ENCODE results near the gene ANKRD12. TPM values are rescaled to one million over a fixed set of nuclear protein-coding genes. Genes with fewer than 3 reads are reported as not detected.
A peak's percentile ranks its signal among the peaks of the same experiment; 100 is the strongest.

ANKRD12 gene
- total RNA-seq, 1 experiment from 2014 or later, result 43.4 TPM

- TF ChIP-seq ERG (CRISPR knock-in tag; IDR thresholded peaks at IDR 0.05) (no peak), ATF1 (CRISPR knock-in tag; IDR thresholded peaks at IDR 0.05) (no peak), NR2C2 (CRISPR knock-in tag; IDR thresholded peaks at IDR 0.05) (no peak), NFATC4 (CRISPR knock-in tag; IDR thresholded peaks at IDR 0.05) (no peak), RELA (CRISPR knock-in tag; IDR thresholded peaks at IDR 0.05; ENCODE audit: borderline replicate concordance) (no peak)
- TF ChIP-seq, protein P1, sequence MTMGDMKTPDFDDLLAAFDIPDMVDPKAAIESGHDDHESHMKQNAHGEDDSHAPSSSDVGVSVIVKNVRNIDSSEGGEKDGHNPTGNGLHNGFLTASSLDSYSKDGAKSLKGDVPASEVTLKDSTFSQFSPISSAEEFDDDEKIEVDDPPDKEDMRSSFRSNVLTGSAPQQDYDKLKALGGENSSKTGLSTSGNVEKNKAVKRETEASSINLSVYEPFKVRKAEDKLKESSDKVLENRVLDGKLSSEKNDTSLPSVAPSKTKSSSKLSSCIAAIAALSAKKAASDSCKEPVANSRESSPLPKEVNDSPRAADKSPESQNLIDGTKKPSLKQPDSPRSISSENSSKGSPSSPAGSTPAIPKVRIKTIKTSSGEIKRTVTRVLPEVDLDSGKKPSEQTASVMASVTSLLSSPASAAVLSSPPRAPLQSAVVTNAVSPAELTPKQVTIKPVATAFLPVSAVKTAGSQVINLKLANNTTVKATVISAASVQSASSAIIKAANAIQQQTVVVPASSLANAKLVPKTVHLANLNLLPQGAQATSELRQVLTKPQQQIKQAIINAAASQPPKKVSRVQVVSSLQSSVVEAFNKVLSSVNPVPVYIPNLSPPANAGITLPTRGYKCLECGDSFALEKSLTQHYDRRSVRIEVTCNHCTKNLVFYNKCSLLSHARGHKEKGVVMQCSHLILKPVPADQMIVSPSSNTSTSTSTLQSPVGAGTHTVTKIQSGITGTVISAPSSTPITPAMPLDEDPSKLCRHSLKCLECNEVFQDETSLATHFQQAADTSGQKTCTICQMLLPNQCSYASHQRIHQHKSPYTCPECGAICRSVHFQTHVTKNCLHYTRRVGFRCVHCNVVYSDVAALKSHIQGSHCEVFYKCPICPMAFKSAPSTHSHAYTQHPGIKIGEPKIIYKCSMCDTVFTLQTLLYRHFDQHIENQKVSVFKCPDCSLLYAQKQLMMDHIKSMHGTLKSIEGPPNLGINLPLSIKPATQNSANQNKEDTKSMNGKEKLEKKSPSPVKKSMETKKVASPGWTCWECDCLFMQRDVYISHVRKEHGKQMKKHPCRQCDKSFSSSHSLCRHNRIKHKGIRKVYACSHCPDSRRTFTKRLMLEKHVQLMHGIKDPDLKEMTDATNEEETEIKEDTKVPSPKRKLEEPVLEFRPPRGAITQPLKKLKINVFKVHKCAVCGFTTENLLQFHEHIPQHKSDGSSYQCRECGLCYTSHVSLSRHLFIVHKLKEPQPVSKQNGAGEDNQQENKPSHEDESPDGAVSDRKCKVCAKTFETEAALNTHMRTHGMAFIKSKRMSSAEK (CRISPR knock-in tag; IDR thresholded peaks at IDR 0.05; ENCODE audit: borderline replicate concordance), result no peak
- TF ChIP-seq, protein P2, sequence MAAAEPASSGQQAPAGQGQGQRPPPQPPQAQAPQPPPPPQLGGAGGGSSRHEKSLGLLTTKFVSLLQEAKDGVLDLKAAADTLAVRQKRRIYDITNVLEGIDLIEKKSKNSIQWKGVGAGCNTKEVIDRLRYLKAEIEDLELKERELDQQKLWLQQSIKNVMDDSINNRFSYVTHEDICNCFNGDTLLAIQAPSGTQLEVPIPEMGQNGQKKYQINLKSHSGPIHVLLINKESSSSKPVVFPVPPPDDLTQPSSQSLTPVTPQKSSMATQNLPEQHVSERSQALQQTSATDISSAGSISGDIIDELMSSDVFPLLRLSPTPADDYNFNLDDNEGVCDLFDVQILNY (CRISPR knock-in tag; IDR thresholded peaks at IDR 0.05), result no peak
These were observed 33.2 kb upstream of the ANKRD12 start (continued) for GRCh38 chr18:9103376-9103873.

- peak overlapping the region; percentile 90 for H3K4me3 Mint-ChIP-seq
- no peaks in the 10 kb centered on the region; the same call in 1 of the 2 replicates for H3K27me3 Mint-ChIP-seq (ENCODE audit: low read depth)
- ATAC-seq, result no peak
- TF ChIP-seq TP53 (CRISPR knock-in tag; IDR thresholded peaks at IDR 0.05), result no peak
- TF ChIP-seq PREB (CRISPR knock-in tag; IDR thresholded peaks at IDR 0.05; ENCODE audit: borderline replicate concordance), result no peak
- TF ChIP-seq AR (CRISPR knock-in tag; IDR thresholded peaks at IDR 0.05), result no peak
- no peak for TF ChIP-seq JUN (CRISPR knock-in tag; IDR thresholded peaks at IDR 0.05)
- no peak for TF ChIP-seq USF1 (CRISPR knock-in tag; IDR thresholded peaks at IDR 0.05)
- no peak for TF ChIP-seq ZNF263 (CRISPR knock-in tag; IDR thresholded peaks at IDR 0.05; ENCODE audit: low read depth)
- no peak for TF ChIP-seq OVOL2 (CRISPR knock-in tag; IDR thresholded peaks at IDR 0.05; ENCODE audit: borderline replicate concordance)
- TF ChIP-seq TEAD1 (CRISPR knock-in tag; IDR thresholded peaks at IDR 0.05), result no peak
- TF ChIP-seq TEAD4 (CRISPR knock-in tag; IDR thresholded peaks at IDR 0.05), result no peak
- TF ChIP-seq, protein P3, sequence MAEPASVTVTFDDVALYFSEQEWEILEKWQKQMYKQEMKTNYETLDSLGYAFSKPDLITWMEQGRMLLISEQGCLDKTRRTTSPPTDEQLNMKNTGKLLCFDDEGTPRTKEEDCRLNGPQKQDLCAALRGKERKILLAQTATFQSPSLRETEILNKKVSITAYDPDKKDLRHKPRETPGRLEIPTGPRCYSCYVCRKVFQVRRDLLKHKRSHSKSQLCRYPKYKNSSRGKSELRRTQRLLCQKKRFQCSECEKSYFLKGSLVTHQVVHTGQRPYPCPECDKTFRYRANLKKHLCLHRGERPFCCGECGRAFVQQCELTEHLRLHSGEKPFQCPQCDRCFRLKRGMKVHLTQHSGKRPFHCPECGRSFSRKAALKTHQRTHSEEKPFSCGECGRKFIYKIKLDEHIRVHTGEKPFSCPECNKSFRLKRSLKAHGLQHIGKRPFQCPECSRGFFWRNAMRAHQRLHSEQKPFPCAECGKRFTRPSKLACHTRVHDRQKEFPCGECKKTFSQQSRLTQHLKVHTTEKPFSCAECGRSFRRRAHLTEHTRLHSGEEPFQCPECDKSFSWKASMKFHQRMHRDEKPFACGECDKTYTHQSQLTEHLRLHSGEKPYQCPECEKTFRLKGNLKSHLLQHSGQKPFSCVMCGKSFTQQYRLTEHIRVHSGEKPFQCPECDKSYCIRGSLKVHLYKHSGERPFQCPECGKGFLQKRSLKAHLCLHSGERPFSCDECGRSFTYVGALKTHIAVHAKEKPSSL (CRISPR knock-in tag; conservative IDR thresholded peaks at IDR 0.05), result no peak
- TF ChIP-seq ZNF219 (CRISPR knock-in tag; IDR thresholded peaks at IDR 0.05; ENCODE audit: borderline replicate concordance), result no peak
- no peak for TF ChIP-seq ZNF512 (CRISPR knock-in tag; IDR thresholded peaks at IDR 0.05; ENCODE audit: borderline replicate concordance)
- CTCF ChIA-PET, result interaction anchor here (0.5 kb wide), 1 partner anchor 268 kb away, joined by 3 read pairs; no protein-coding TSS in a partner anchor
- peak overlapping the region; percentile 84 for H3K27ac Mint-ChIP-seq
- no peaks in the 10 kb centered on the region for H3K9me3 Mint-ChIP-seq
- peaks cover 63% of the 10 kb centered on the region for H3K4me1 Mint-ChIP-seq
- H3K36me3 Mint-ChIP-seq, result no peaks in the 10 kb centered on the region
- POLR2A ChIA-PET, result interaction anchor here (1.1 kb wide), 1 partner anchor 32 kb away, joined by 3 read pairs; the partner anchor contains the start of gene ANKRD12
- DNase-seq (ENCODE audit: low spot score), result no peak
These were observed 32.2 kb upstream of the ANKRD12 start for GRCh38 chr18:9104244-9104901.
